Measurements from ENCODE around the gene GOLGA1. TPM values are rescaled to one million over a fixed set of nuclear protein-coding genes. Genes with fewer than 3 reads are reported as not detected.

The GOLGA1 gene
- total and polyA plus RNA-seq, 2 of the 13 experiments (the other 11 are each of a cell fraction or from before 2014, with no cell fraction given), result 12.7 to 15.9 TPM

GRCh38 chr9:124969401-124969800 lies 28.5 kb upstream of the GOLGA1 start:
- H3K27me3 ChIP-seq (ENCODE audit: control insufficient read depth in 1 of 2, insufficient read depth in 2 of 2, low read length in 2 of 2), result no peaks in the 10 kb centered on the region
- H2AFZ ChIP-seq (ENCODE audit: low read length), result no peak overlapping the region
- no peak for ATAC-seq
- H3K4me1 ChIP-seq (ENCODE audit: insufficient read depth, low read length), result no peaks in the 10 kb centered on the region
- H4K20me1 ChIP-seq (ENCODE audit: insufficient read depth, low read length), result no peaks in the 10 kb centered on the region
- POLR2A ChIA-PET, result no interaction called here
- H3K36me3 ChIP-seq (replicated peaks in 1 of 2; ENCODE audit: control insufficient read depth in 1 of 2, insufficient read depth in 2 of 2, low read length in 2 of 2), result peaks cover 8 to 11% of the 10 kb centered on the region in 2 experiments; a peak in 4 of 5 replicates
- no peak for DNase-seq (ENCODE audit: low spot score)
- TF ChIP-seq SMYD3 (CRISPR knock-in tag; IDR thresholded peaks at IDR 0.05) (no peak), KMT2A (CRISPR knock-in tag; IDR thresholded peaks at IDR 0.05) (no peak), PAF1 (CRISPR knock-in tag; IDR thresholded peaks at IDR 0.05) (no peak), ZNF367 (CRISPR knock-in tag; IDR thresholded peaks at IDR 0.05; ENCODE audit: borderline replicate concordance) (no peak), ZBTB1 (CRISPR knock-in tag; IDR thresholded peaks at IDR 0.05; ENCODE audit: borderline replicate concordance) (no peak)
- CTCF ChIA-PET (ENCODE audit: low intra/inter-chr PET ratio, low total read pairs), result no interaction called here
- WGBS (ENCODE audit: low lambda C conversion rate), result 89% methylated on average over 2 of the region's 2 CpGs
- no peak overlapping the region for H3K9ac ChIP-seq (ENCODE audit: insufficient read depth, low read depth, low read length)
- FAIRE-seq, result no peak
- in situ Hi-C loops (cut with HindIII; ENCODE audit: extremely low pct_ligation_motif_present, low pct_unique_long_range_greater_than_20kb) (no loop called here), intact Hi-C loops (cut with micrococcal nuclease; ENCODE audit: unreplicated experiment) (no loop called here)
- H3K4me3 ChIP-seq (replicated peaks in 1 of 3; ENCODE audit: insufficient read depth in 1 of 3, low read depth in 2 of 3, low read length in 3 of 3), result no peak overlapping the region
- no peaks in the 10 kb centered on the region for H3K9me3 ChIP-seq (ENCODE audit: low read length)
- H3K27ac ChIP-seq (ENCODE audit: extremely low read length, insufficient read depth, low read length), result no peak overlapping the region
- no TSS peak for BruUV-seq (replicated peaks)
- H3K4me2 ChIP-seq (ENCODE audit: low read depth, low read length), result no peak overlapping the region
- no peaks in the 10 kb centered on the region for H3K79me2 ChIP-seq (ENCODE audit: insufficient read depth, low read length)

- BruUV-seq (replicated peaks), result no TSS peak
- Histone ChIP-seq H3K79me2 (ENCODE audit: insufficient read depth, low read length) (no peaks in the 10 kb centered on the region), H3K9ac (ENCODE audit: insufficient read depth, low read depth, low read length) (no peak overlapping the region), H3K4me3 (replicated peaks in 1 of 3; ENCODE audit: insufficient read depth in 1 of 3, low read depth in 2 of 3, low read length in 3 of 3) (no peak overlapping the region), H3K27me3 (ENCODE audit: control insufficient read depth in 1 of 2, insufficient read depth in 2 of 2, low read length in 2 of 2) (no peaks in the 10 kb centered on the region), H3K36me3 (replicated peaks in 1 of 2; ENCODE audit: control insufficient read depth in 1 of 2, insufficient read depth in 2 of 2, low read length in 2 of 2) (peaks cover 6 to 11% of the 10 kb centered on the region in 2 experiments; a peak in 4 of 5 replicates), H3K9me3 (ENCODE audit: low read length) (no peaks in the 10 kb centered on the region), H3K27ac (ENCODE audit: extremely low read length, insufficient read depth, low read length) (no peak overlapping the region), H3K4me1 (ENCODE audit: insufficient read depth, low read length) (no peaks in the 10 kb centered on the region), H4K20me1 (ENCODE audit: insufficient read depth, low read length) (no peaks in the 10 kb centered on the region), H3K4me2 (ENCODE audit: low read depth, low read length) (no peak overlapping the region), H2AFZ (ENCODE audit: low read length) (no peak overlapping the region)
- TF ChIP-seq ZNF484 (CRISPR knock-in tag; IDR thresholded peaks at IDR 0.05; ENCODE audit: borderline replicate concordance, low read depth), result no peak
- no peak for TF ChIP-seq NFRKB (IDR thresholded peaks at IDR 0.05)
- no peak for TF ChIP-seq ZNF747 (CRISPR knock-in tag; IDR thresholded peaks at IDR 0.05; ENCODE audit: borderline replicate concordance)
- no peak for TF ChIP-seq ZBTB44 (CRISPR knock-in tag; IDR thresholded peaks at IDR 0.05)
- no peak for TF ChIP-seq ZNF639 (CRISPR knock-in tag; conservative IDR thresholded peaks at IDR 0.05)
- 95% methylated on average over 9 of the region's 9 CpGs for WGBS (ENCODE audit: low lambda C conversion rate)
- intact Hi-C loops (cut with micrococcal nuclease; ENCODE audit: unreplicated experiment) (no loop called here), in situ Hi-C loops (cut with HindIII; ENCODE audit: extremely low pct_ligation_motif_present, low pct_unique_long_range_greater_than_20kb) (no loop called here)
- POLR2A ChIA-PET, result no interaction called here
- ATAC-seq (no peak), DNase-seq (ENCODE audit: low spot score) (no peak), FAIRE-seq (no peak)
- CTCF ChIA-PET (ENCODE audit: low intra/inter-chr PET ratio, low total read pairs), result no interaction called here
These were observed 27.4 kb upstream of the GOLGA1 start for GRCh38 chr9:124968238-124968637.

All from HepG2 (cell line).